ENCODE data around the gene CEACAM4.

CEACAM4 gene

DNA sequence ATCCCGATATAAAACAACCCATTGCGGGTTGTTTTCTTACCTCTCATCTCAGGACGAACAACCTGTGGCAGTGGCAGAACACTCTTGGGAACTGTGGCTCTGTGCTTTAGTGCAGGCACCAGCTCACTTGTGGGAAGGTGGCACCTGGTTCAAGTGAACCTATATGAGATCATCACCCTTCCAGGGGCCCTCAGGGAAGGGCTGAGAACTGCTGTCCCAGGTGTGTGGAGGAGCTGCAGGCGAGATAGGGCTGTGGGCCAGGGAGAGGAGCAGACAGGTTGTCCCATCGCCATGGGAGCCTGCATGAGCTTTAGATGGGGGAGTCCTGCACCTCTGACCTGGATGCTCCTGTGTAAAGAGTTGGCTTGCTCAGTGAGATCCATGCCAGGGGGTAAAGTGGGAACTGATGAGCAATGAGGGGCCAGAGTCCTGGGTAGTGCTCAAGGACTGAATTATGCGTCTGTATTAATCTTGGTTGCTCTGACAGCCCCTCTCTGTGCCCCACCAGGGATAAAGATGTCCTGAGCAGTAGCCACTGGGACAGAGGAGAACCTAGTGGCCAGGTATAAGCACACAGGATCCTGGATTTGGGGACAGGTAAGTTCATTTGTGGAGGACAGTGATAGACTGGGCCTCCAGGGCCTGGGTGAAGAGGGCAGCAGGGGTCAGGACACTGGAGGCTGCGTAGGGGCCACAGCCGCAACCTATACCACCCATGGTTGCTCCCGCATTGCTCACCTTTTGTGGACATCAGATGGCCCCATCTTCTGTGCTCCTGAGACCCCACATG lies 8.7 kb downstream of the CEACAM4 start:
- no peak overlapping the region for H3K27ac ChIP-seq (ENCODE audit: low read depth, low read length)
- peaks cover 38% of the 10 kb centered on the region for H3K9me3 ChIP-seq (ENCODE audit: control insufficient read depth, insufficient read depth, low read length)
- no peaks in the 10 kb centered on the region for H3K36me3 ChIP-seq (ENCODE audit: control insufficient read depth, insufficient read depth, low read length)
- H3K4me3 ChIP-seq (ENCODE audit: low read depth, low read length) = no peak overlapping the region
- H3K4me1 ChIP-seq (ENCODE audit: control insufficient read depth, insufficient read depth, low read length) = no peaks in the 10 kb centered on the region
- 0 out of 2 replicates have a peak, but pooled peaks cover under 1% of the 10 kb centered on the region for H3K27me3 ChIP-seq (ENCODE audit: control insufficient read depth, insufficient read depth, low read length)
- H3K9ac ChIP-seq (ENCODE audit: low read depth, low read length) = no peak overlapping the region

DNA sequence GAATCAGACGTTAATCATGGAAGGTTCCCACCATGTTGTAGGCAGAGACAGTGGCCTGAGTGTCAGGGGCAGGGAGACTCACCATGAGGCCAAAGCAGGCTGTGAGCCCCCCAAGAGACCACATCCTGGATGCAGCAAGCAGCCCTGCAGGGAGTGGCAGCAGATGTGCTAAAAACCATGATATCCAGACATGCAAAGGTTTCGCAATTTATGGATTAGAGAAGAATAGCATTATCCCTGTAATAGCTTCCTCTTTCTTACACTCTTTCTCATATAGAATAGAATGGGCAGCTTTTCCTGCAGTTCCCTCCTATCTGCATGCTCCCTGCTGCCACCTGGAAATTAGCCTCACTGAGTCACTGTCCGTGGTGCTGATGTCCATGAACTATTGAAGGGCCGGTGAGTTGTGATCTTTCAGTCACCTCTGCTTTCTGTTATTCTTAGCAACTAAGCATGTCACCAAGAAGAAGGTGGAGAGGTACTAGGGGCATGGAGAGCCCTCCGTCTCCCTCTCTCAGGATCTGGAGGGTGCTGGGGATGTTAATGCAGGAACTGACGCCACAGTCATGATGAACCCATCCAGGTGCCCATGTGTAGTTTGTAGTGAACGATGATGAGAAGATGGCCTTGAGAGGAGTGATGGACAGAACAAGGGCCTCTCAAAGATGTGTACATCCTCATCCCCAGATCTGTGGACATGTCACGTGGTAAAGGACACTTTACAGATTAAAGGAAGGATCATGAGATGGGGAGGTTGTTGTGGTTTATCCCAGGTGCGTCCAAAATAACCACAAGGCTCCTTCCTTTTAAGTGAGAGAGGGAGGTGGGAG lies 9.9 kb downstream of the CEACAM4 start:
- H3K9ac ChIP-seq (ENCODE audit: low read depth, low read length) = no peak overlapping the region
- no peaks in the 10 kb centered on the region for H3K4me1 ChIP-seq (ENCODE audit: control insufficient read depth, insufficient read depth, low read length)
- H3K27ac ChIP-seq (ENCODE audit: low read depth, low read length) = no peak overlapping the region
- H3K9me3 ChIP-seq (ENCODE audit: control insufficient read depth, insufficient read depth, low read length) = peaks cover 40% of the 10 kb centered on the region
- H3K27me3 ChIP-seq (ENCODE audit: control insufficient read depth, insufficient read depth, low read length) = 0 out of 2 replicates have a peak, but pooled peaks cover 3% of the 10 kb centered on the region
- H3K36me3 ChIP-seq (ENCODE audit: control insufficient read depth, insufficient read depth, low read length) = no peaks in the 10 kb centered on the region
- H3K4me3 ChIP-seq (ENCODE audit: low read depth, low read length) = no peak overlapping the region

DNA sequence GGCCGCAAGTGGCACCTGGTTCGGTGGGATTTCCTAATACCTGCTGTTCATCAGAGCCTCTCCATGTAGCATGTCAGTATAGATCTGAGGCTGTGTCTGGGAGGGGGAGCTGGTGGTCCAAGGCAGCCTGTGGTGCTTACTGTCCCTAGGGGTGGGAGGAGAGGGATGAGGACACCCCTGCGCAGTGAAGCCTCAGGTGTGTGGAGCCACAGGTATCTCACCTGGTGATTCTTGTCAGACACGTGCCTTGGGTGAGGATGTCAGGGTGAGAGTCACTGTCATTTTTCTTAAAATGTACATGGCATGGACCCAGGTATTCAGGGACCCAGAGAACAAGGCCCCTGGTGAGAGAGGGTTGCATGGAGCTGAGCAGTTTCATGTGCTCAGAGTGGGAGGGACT lies 11.7 kb downstream of the CEACAM4 start:
- no peak overlapping the region for H3K9ac ChIP-seq (ENCODE audit: low read depth, low read length)
- H3K36me3 ChIP-seq (ENCODE audit: control insufficient read depth, insufficient read depth, low read length) = no peaks in the 10 kb centered on the region
- no peaks in the 10 kb centered on the region for H3K4me1 ChIP-seq (ENCODE audit: control insufficient read depth, insufficient read depth, low read length)
- H3K4me3 ChIP-seq (ENCODE audit: low read depth, low read length) = no peak overlapping the region
- peaks cover 30% of the 10 kb centered on the region for H3K9me3 ChIP-seq (ENCODE audit: control insufficient read depth, insufficient read depth, low read length)
- H3K27ac ChIP-seq (ENCODE audit: low read depth, low read length) = no peak overlapping the region
- H3K27me3 ChIP-seq (ENCODE audit: control insufficient read depth, insufficient read depth, low read length) = 0 out of 2 replicates have a peak, but pooled peaks cover 3% of the 10 kb centered on the region

GRCh38 chr19:41612483-41612882 lies 14.4 kb downstream of the CEACAM4 start:
- Histone ChIP-seq H3K9me3 (ENCODE audit: control insufficient read depth, insufficient read depth, low read length) (peaks cover 29% of the 10 kb centered on the region), H3K9ac (ENCODE audit: low read depth, low read length) (no peak overlapping the region), H3K4me1 (ENCODE audit: control insufficient read depth, insufficient read depth, low read length) (no peaks in the 10 kb centered on the region), H3K36me3 (ENCODE audit: control insufficient read depth, insufficient read depth, low read length) (no peaks in the 10 kb centered on the region), H3K27ac (ENCODE audit: low read depth, low read length) (no peak overlapping the region), H3K4me3 (ENCODE audit: low read depth, low read length) (no peak overlapping the region), H3K27me3 (ENCODE audit: control insufficient read depth, insufficient read depth, low read length) (0 out of 2 replicates have a peak, but pooled peaks cover 3% of the 10 kb centered on the region)

DNA sequence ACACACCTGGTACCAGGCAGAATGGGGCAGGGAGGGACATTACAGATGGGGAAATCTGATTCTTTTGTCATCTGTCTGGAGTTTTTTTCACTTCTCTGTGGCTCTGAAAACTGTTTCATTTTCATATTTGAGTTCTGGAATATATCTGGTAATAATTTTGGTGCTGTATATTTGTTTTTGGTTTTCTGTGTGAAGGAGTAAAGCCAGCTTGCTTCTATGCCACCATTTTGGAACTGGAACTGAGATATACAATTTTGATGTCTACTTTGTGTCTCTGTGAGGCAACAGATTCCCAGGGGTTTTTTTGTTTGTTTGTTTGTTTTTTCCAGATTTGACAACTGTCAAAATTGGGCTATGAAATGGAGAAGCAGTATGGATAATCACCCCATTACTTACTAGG lies 16.1 kb downstream of the CEACAM4 start:
- H3K27ac ChIP-seq (ENCODE audit: low read depth, low read length) = no peak overlapping the region
- no peaks in the 10 kb centered on the region for H3K36me3 ChIP-seq (ENCODE audit: control insufficient read depth, insufficient read depth, low read length)
- H3K9me3 ChIP-seq (ENCODE audit: control insufficient read depth, insufficient read depth, low read length) = peaks cover 29% of the 10 kb centered on the region
- H3K4me3 ChIP-seq (ENCODE audit: low read depth, low read length) = no peak overlapping the region
- H3K4me1 ChIP-seq (ENCODE audit: control insufficient read depth, insufficient read depth, low read length) = no peaks in the 10 kb centered on the region
- H3K27me3 ChIP-seq (ENCODE audit: control insufficient read depth, insufficient read depth, low read length) = 0 out of 2 replicates have a peak, but pooled peaks cover 6% of the 10 kb centered on the region
- H3K9ac ChIP-seq (ENCODE audit: low read depth, low read length) = no peak overlapping the region

DNA sequence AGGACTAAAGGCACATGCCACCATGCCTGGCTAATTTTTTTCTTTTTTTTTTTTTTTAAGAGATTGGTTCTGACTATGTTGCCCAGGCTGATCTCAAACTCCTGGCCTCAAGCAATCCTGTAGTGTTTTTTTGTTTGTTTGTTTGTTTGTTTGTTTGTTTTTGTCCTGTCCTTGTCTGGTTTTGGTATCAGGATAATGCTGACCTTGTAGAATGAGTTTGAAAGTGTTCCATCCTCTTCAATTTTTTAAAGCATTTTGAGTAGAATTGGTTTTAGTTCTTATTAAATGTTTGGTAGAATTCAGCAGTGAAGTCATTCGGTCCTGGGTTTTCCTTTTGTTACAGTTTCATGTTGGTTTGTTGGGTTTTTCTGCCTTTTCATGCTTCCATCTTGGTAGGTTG lies 19.2 kb downstream of the CEACAM4 start:
- Histone ChIP-seq H3K27me3 (ENCODE audit: control insufficient read depth, insufficient read depth, low read length) (peaks cover 23% of the 10 kb centered on the region), H3K9me3 (ENCODE audit: control insufficient read depth, insufficient read depth, low read length) (peaks cover 16% of the 10 kb centered on the region), H3K9ac (ENCODE audit: low read depth, low read length) (no peak overlapping the region), H3K27ac (ENCODE audit: low read depth, low read length) (no peak overlapping the region), H3K4me1 (ENCODE audit: control insufficient read depth, insufficient read depth, low read length) (no peaks in the 10 kb centered on the region), H3K4me3 (ENCODE audit: low read depth, low read length) (no peak overlapping the region), H3K36me3 (ENCODE audit: control insufficient read depth, insufficient read depth, low read length) (no peaks in the 10 kb centered on the region)

DNA sequence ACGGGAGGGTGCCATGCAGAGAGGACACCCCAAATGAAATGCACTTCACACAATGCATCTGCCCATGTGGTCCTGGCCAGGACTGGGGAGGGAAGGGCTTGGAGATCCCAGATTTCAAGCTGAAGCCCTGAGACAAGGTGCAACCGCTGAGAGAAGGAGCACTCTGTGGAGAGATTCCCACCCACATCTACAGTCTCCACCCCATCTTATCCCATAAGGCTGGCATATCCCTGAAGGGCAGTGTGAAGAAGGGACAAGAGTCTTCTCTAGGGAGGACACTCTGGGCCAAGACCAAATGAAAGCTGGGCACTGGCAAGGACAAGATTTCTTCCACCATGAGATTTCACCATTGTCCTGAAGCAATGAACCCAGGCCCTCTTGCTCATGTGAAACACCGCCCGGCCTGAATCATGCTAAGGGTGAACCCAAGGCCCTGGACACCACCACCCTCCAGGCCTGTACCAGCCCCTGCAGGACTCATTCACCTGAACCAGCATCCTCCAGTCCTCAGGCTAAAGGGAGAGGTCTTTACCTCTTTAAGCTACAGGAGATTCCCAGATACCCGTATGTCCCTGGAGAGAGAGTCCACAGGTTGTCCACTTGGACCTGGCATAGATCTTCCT lies 20.5 kb downstream of the CEACAM4 start:
- H3K9me3 ChIP-seq (ENCODE audit: control insufficient read depth, insufficient read depth, low read length) = peaks cover 13% of the 10 kb centered on the region
- H3K9ac ChIP-seq (ENCODE audit: low read depth, low read length) = no peak overlapping the region
- H3K36me3 ChIP-seq (ENCODE audit: control insufficient read depth, insufficient read depth, low read length) = no peaks in the 10 kb centered on the region
- peaks cover 37% of the 10 kb centered on the region for H3K27me3 ChIP-seq (ENCODE audit: control insufficient read depth, insufficient read depth, low read length)
- no peak overlapping the region for H3K27ac ChIP-seq (ENCODE audit: low read depth, low read length)
- no peak overlapping the region for H3K4me3 ChIP-seq (ENCODE audit: low read depth, low read length)
- no peaks in the 10 kb centered on the region for H3K4me1 ChIP-seq (ENCODE audit: control insufficient read depth, insufficient read depth, low read length)

DNA sequence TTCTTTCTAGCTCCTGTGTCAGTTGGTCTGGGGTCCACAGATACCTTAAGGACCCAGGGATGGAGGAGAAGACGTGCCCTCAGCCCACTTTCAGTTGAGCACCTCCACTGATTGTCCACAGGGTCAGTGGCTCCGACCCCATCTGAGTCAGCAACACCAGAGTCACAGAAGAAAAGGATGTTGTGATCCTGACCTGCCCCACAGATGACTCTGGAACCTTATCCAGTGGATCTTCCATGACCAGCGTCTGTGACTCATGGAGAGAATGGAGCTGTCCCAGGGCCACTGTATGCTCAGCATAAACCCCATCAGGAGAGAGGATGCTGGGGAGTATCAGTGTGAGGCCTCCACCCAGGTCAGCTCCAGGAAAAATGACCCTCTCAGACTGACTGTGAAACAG lies 22.0 kb downstream of the CEACAM4 start:
- H3K27me3 ChIP-seq (ENCODE audit: control insufficient read depth, insufficient read depth, low read length) = peaks cover 50% of the 10 kb centered on the region
- H3K36me3 ChIP-seq (ENCODE audit: control insufficient read depth, insufficient read depth, low read length) = no peaks in the 10 kb centered on the region
- H3K27ac ChIP-seq (ENCODE audit: low read depth, low read length) = no peak overlapping the region
- no peak overlapping the region for H3K9ac ChIP-seq (ENCODE audit: low read depth, low read length)
- no peak overlapping the region for H3K4me3 ChIP-seq (ENCODE audit: low read depth, low read length)
- peaks cover 6% of the 10 kb centered on the region; the same call in 1 of the 2 replicates for H3K9me3 ChIP-seq (ENCODE audit: control insufficient read depth, insufficient read depth, low read length)
- H3K4me1 ChIP-seq (ENCODE audit: control insufficient read depth, insufficient read depth, low read length) = peaks cover 4% of the 10 kb centered on the region; the same call in 1 of the 2 replicates

- H3K27me3 ChIP-seq (ENCODE audit: control insufficient read depth, insufficient read depth, low read length) = peaks cover 58% of the 10 kb centered on the region
These were observed 25.1 kb downstream of the CEACAM4 start for GRCh38 chr19:41601771-41602170.

GRCh38 chr19:41599175-41599966 lies 27.5 kb downstream of the CEACAM4 start:
- H3K27me3 ChIP-seq (ENCODE audit: control insufficient read depth, insufficient read depth, low read length) = peaks cover 56% of the 10 kb centered on the region
- H3K4me1 ChIP-seq (ENCODE audit: control insufficient read depth, insufficient read depth, low read length) = peaks cover 5% of the 10 kb centered on the region; the same call in 1 of the 2 replicates

More at GRCh38 chr19:41601771-41602170, 25.1 kb downstream of the CEACAM4 start:
- Histone ChIP-seq H3K36me3 (ENCODE audit: control insufficient read depth, insufficient read depth, low read length) (no peaks in the 10 kb centered on the region), H3K27ac (ENCODE audit: low read depth, low read length) (no peak overlapping the region), H3K4me3 (ENCODE audit: low read depth, low read length) (no peak overlapping the region), H3K4me1 (ENCODE audit: control insufficient read depth, insufficient read depth, low read length) (peaks cover 5% of the 10 kb centered on the region; the same call in 1 of the 2 replicates), H3K9ac (ENCODE audit: low read depth, low read length) (no peak overlapping the region), H3K9me3 (ENCODE audit: control insufficient read depth, insufficient read depth, low read length) (peaks cover 5% of the 10 kb centered on the region; the same call in 1 of the 2 replicates)

More at GRCh38 chr19:41599175-41599966, 27.5 kb downstream of the CEACAM4 start:
- no peak overlapping the region for H3K9ac ChIP-seq (ENCODE audit: low read depth, low read length)
- no peak overlapping the region for H3K4me3 ChIP-seq (ENCODE audit: low read depth, low read length)
- no peak overlapping the region for H3K27ac ChIP-seq (ENCODE audit: low read depth, low read length)
- H3K36me3 ChIP-seq (ENCODE audit: control insufficient read depth, insufficient read depth, low read length) = no peaks in the 10 kb centered on the region
- H3K9me3 ChIP-seq (ENCODE audit: control insufficient read depth, insufficient read depth, low read length) = peaks cover 5% of the 10 kb centered on the region; the same call in 1 of the 2 replicates

Data from HUES48 (cell line).